Activated CD4-positive, CD25-positive, alpha-beta regulatory T cell treated with anti-CD3 and anti-CD28 coated beads, Interleukin-2, amount 50 U/mL, for 24 hours (primary cell): ENCODE measurements around the gene ADGRG6.
"Not testable (repeated sequence)": the region's sequence is repeated elsewhere in the genome, so short reads cannot be mapped to it uniquely, and the experiment has no call there.

Experiments used
- ATAC-seq, 2 donors: fragments of 150-1000 bp; cut with Tn5 transposase; one replicate each; pipeline ENCODE4 v1.10.0; 2021; ENCODE audit warnings: mild to moderate bottlenecking in 1 of 2, moderate library complexity in 1 of 2

The ADGRG6 gene

GRCh38 chr6:142414462-142415250 lies 112.8 kb downstream of the ADGRG6 start:
- ATAC-seq = no peak

GRCh38 chr6:142416179-142416578 lies 114.4 kb downstream of the ADGRG6 start:
- ATAC-seq = no peak

- no peak for ATAC-seq
Measured at GRCh38 chr6:142416686-142417085, 114.9 kb downstream of the ADGRG6 start.

GRCh38 chr6:142417331-142417750 lies 115.5 kb downstream of the ADGRG6 start:
- no peak for ATAC-seq

GRCh38 chr6:142419071-142419470 lies 117.3 kb downstream of the ADGRG6 start:
- no peak for ATAC-seq

GRCh38 chr6:142420802-142421201 lies 119.0 kb downstream of the ADGRG6 start:
- ATAC-seq = no peak

GRCh38 chr6:142421285-142422117 lies 119.7 kb downstream of the ADGRG6 start:
- ATAC-seq = no peak

GRCh38 chr6:142426444-142427132 lies 124.8 kb downstream of the ADGRG6 start:
- ATAC-seq = not testable (repeated sequence)

GRCh38 chr6:142428468-142428867 lies 126.7 kb downstream of the ADGRG6 start:
- not testable (repeated sequence) for ATAC-seq

GRCh38 chr6:142429195-142429594 lies 127.4 kb downstream of the ADGRG6 start:
- no peak for ATAC-seq

GRCh38 chr6:142433419-142433818 lies 131.6 kb downstream of the ADGRG6 start:
- ATAC-seq = no peak

- no peak for ATAC-seq
Measured at GRCh38 chr6:142438898-142439297, 137.1 kb downstream of the ADGRG6 start.

GRCh38 chr6:142440600-142441293 lies 138.9 kb downstream of the ADGRG6 start:
- no peak for ATAC-seq

- ATAC-seq = no peak
Measured at GRCh38 chr6:142441716-142442115, 139.9 kb downstream of the ADGRG6 start.

- ATAC-seq = no peak
Measured at GRCh38 chr6:142443102-142443501, 141.3 kb downstream of the ADGRG6 start.

GRCh38 chr6:142443532-142443931 lies 141.7 kb downstream of the ADGRG6 start:
- no peak for ATAC-seq

- ATAC-seq = no peak
Measured at GRCh38 chr6:142444376-142444775, 142.6 kb downstream of the ADGRG6 start.

GRCh38 chr6:142444881-142445301 lies 143.1 kb downstream of the ADGRG6 start:
- no peak for ATAC-seq

GRCh38 chr6:142446168-142446567 lies 144.4 kb downstream of the ADGRG6 start:
- ATAC-seq = no peak

GRCh38 chr6:142446576-142446975 lies 144.8 kb downstream of the ADGRG6 start:
- ATAC-seq = no peak

- ATAC-seq = no peak
Measured at GRCh38 chr6:142448091-142448729, 146.4 kb downstream of the ADGRG6 start.

- ATAC-seq = not testable (repeated sequence)
Measured at GRCh38 chr6:142450856-142451255, 149.0 kb downstream of the ADGRG6 start.
